ENCODE results near the gene GGACT.

DNA sequence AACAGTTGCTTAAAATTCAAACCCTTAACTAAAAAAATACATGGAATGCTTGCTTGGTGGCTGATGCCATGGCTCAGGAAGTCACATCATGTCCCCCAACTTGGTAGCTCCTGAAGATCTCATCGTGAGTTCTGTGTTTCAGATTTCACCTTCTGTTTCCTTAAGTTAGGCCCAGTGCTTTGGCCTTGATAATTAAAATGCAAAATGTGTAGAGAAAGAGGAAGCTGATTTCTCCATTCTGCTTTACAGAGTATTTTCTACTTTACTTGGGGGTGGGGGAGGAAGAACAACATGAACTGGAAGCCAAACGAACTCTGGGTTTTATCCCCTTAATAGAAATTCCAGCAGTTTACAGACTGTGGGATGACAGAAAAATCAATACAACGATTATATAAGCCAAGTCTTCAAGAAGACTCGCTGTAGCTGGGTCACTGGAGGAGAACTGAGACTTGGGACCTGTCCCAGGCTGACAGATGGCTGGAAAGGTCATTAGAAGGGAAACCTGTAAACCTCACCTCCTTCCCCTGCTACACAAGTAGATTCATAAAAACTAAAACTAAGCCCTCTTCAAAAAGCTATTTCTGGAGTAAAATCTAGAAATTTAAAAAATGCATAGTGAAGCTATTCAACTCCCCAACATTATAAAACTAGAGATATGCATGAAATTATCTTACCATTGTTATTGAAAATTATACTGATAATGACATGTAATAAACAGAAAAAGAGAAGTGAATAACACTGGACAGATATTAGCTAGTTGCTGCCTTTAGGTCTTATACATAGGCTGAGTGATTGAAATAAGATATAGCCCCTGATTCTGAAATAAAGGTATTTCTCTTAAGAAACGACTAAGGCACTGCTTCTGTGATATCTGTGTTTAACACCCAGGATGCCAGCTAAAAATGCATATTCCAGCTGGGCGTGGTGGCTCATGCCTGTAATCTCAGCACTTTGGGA is 22.1 kb upstream of the GGACT start:
- TF ChIP-seq, protein P1, sequence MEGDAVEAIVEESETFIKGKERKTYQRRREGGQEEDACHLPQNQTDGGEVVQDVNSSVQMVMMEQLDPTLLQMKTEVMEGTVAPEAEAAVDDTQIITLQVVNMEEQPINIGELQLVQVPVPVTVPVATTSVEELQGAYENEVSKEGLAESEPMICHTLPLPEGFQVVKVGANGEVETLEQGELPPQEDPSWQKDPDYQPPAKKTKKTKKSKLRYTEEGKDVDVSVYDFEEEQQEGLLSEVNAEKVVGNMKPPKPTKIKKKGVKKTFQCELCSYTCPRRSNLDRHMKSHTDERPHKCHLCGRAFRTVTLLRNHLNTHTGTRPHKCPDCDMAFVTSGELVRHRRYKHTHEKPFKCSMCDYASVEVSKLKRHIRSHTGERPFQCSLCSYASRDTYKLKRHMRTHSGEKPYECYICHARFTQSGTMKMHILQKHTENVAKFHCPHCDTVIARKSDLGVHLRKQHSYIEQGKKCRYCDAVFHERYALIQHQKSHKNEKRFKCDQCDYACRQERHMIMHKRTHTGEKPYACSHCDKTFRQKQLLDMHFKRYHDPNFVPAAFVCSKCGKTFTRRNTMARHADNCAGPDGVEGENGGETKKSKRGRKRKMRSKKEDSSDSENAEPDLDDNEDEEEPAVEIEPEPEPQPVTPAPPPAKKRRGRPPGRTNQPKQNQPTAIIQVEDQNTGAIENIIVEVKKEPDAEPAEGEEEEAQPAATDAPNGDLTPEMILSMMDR (IDR thresholded peaks at IDR 0.05; ENCODE audit: poor library complexity, severe bottlenecking) = no peak
- TF ChIP-seq, protein P2, sequence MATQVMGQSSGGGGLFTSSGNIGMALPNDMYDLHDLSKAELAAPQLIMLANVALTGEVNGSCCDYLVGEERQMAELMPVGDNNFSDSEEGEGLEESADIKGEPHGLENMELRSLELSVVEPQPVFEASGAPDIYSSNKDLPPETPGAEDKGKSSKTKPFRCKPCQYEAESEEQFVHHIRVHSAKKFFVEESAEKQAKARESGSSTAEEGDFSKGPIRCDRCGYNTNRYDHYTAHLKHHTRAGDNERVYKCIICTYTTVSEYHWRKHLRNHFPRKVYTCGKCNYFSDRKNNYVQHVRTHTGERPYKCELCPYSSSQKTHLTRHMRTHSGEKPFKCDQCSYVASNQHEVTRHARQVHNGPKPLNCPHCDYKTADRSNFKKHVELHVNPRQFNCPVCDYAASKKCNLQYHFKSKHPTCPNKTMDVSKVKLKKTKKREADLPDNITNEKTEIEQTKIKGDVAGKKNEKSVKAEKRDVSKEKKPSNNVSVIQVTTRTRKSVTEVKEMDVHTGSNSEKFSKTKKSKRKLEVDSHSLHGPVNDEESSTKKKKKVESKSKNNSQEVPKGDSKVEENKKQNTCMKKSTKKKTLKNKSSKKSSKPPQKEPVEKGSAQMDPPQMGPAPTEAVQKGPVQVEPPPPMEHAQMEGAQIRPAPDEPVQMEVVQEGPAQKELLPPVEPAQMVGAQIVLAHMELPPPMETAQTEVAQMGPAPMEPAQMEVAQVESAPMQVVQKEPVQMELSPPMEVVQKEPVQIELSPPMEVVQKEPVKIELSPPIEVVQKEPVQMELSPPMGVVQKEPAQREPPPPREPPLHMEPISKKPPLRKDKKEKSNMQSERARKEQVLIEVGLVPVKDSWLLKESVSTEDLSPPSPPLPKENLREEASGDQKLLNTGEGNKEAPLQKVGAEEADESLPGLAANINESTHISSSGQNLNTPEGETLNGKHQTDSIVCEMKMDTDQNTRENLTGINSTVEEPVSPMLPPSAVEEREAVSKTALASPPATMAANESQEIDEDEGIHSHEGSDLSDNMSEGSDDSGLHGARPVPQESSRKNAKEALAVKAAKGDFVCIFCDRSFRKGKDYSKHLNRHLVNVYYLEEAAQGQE (IDR thresholded peaks at IDR 0.05; ENCODE audit: borderline replicate concordance) = no peak
- TF ChIP-seq TAF1 (IDR thresholded peaks at IDR 0.05; ENCODE audit: low read depth) (no peak), EP300 (conservative IDR thresholded peaks at IDR 0.05; ENCODE audit: poor library complexity, severe bottlenecking) (no peak), EZH2 (IDR thresholded peaks at IDR 0.05; ENCODE audit: borderline replicate concordance, insufficient read depth, low read length, poor library complexity, severe bottlenecking) (no peak), SMC3 (conservative IDR thresholded peaks at IDR 0.05; ENCODE audit: poor library complexity) (no peak)

Data from neural cell (in vitro differentiated cells).